Endodermal cell (in vitro differentiated cells): ENCODE data around the gene USP14. TPM values are rescaled to one million over a fixed set of nuclear protein-coding genes. Genes with fewer than 3 reads are reported as not detected.
A peak's percentile ranks its signal among the peaks of the same experiment; 100 is the strongest.

Experiments
- DNase-seq: peaks from one replicate; pipeline ENCODE4 v3.0.0-alpha.2; 2017
- H3K27ac ChIP-seq: 2 replicates; pipeline ENCODE4 v1.5.1; 2013; ENCODE audit warnings: mild to moderate bottlenecking, low read depth, low read length, moderate library complexity
- H3K27me3 ChIP-seq: 2 replicates; pipeline ENCODE4 v1.6.1; 2013; ENCODE audit warnings: mild to moderate bottlenecking, low read length, moderate library complexity; ENCODE audit not compliant: insufficient read depth, control insufficient read depth, poor library complexity, severe bottlenecking
- H3K36me3 ChIP-seq: 2 replicates; pipeline ENCODE4 v1.7.0; 2013; ENCODE audit warnings: mild to moderate bottlenecking, low read length, moderate library complexity; ENCODE audit not compliant: control insufficient read depth, insufficient read depth
- H3K4me1 ChIP-seq: one replicate; pipeline ENCODE4 v1.7.0; 2013; ENCODE audit warnings: low read length; ENCODE audit not compliant: control insufficient read depth, insufficient read depth
- H3K4me3 ChIP-seq: 2 replicates; pipeline ENCODE4 v1.5.1; 2013; ENCODE audit warnings: mild to moderate bottlenecking, low read length, moderate library complexity
- H3K9ac ChIP-seq: 2 replicates; pipeline ENCODE4 v1.6.1; 2013; ENCODE audit warnings: mild to moderate bottlenecking, low read length, moderate library complexity; ENCODE audit not compliant: poor library complexity, severe bottlenecking; ENCODE audit errors: extremely low read depth
- H3K9me3 ChIP-seq: 2 replicates; pipeline ENCODE4 v1.6.1; 2013; ENCODE audit warnings: mild to moderate bottlenecking, low read length, moderate library complexity; ENCODE audit not compliant: control insufficient read depth
- H3K27ac Mint-ChIP-seq: 2 replicates; pipeline ENCODE4 v1.8.0; 2020; ENCODE audit warnings: mixed read lengths
- H3K27me3 Mint-ChIP-seq: 2 replicates; pipeline ENCODE4 v1.8.0; 2021; ENCODE audit warnings: mild to moderate bottlenecking, mixed read lengths; ENCODE audit not compliant: insufficient read depth
- H3K36me3 Mint-ChIP-seq: 2 replicates; pipeline ENCODE4 v1.8.0; 2020; ENCODE audit warnings: low read depth, mixed read lengths
- H3K4me1 Mint-ChIP-seq: 2 replicates; pipeline ENCODE4 v1.8.0; 2020; ENCODE audit warnings: mixed read lengths
- H3K4me3 Mint-ChIP-seq: 2 replicates; pipeline ENCODE4 v1.8.0; 2020; ENCODE audit warnings: mild to moderate bottlenecking, moderate library complexity, mixed read lengths
- H3K9me3 Mint-ChIP-seq: 2 replicates; pipeline ENCODE4 v1.8.0; 2020; ENCODE audit warnings: mild to moderate bottlenecking, mixed read lengths
- CTCF ChIP-seq: fragments of 200-600 bp; sonication (generic); conservative IDR thresholded peaks from 2 replicates; pipeline ENCODE4 v1.5.0; 2021; ENCODE audit warnings: antibody characterized with exemption, mild to moderate bottlenecking
- WGBS, 2 experiments: methylation state at CpG; one replicate each; pipeline versions ENCODE4 v1.1.5 to v1.1.7; 2013; ENCODE audit warnings: missing lambda C conversion rate in 2 of 2, mixed read lengths in 1 of 2; ENCODE audit not compliant: insufficient coverage in 1 of 2, insufficient read length in 1 of 2; 5-methylcytosine and 5-hydroxymethylcytosine counted together
- total RNA-seq, 2 donors: library from RNA; stranded (reverse); fragmentation: NEBNext Ultra II Directional in 1 of 2; extraction: Animal tissue kit (Norgen Biotek cat#: 25700) in 1 of 2; gene quantifications; 2 replicates in 1 of 2; 3 replicates in 1 of 2; pipeline ENCODE4 v1.2.1, GENCODE V29; 2021

The USP14 gene
- total RNA-seq, 2 donors from 2014 or later, result 76.2 to 92.4 TPM

DNA sequence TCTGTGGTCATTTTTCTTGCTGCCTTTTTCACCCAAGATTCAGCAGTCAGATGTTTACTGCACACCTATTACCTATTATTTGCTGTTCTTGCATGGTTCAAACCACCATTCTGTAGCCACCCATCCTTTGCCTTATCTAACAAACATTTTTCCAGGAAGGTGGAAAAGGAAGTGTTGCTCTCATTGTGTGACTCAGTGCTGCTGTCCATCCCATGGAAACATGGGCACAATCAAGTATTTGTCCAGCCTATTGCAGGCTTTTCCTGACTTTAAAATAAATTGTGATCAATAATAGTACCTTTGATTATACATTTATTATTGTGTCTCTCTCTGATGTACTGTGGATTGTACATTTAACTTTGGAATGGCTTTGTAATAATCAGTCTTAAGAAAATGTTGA, 53.2 kb downstream of the USP14 start:
- Histone ChIP-seq H3K4me3 (no peak overlapping the region), H3K9ac (no peak overlapping the region), H3K27ac (no peak overlapping the region), H3K9me3 (no peaks in the 10 kb centered on the region), H3K4me1 (no peaks in the 10 kb centered on the region), H3K36me3 (peaks cover 85% of the 10 kb centered on the region), H3K27me3 (no peaks in the 10 kb centered on the region)
- Mint-ChIP-seq H3K4me1 (peaks cover 9% of the 10 kb centered on the region), H3K27ac (no peak overlapping the region), H3K4me3 (no peak overlapping the region), H3K27me3 (no peaks in the 10 kb centered on the region), H3K9me3 (no peaks in the 10 kb centered on the region), H3K36me3 (peaks cover 71% of the 10 kb centered on the region)
- no peak for TF ChIP-seq CTCF
- no peak for DNase-seq

- no peak for DNase-seq
- H3K9me3 Mint-ChIP-seq, result no peaks in the 10 kb centered on the region
- H3K4me1 ChIP-seq, result no peaks in the 10 kb centered on the region
- no peaks in the 10 kb centered on the region for H3K27me3 Mint-ChIP-seq
- no peak overlapping the region for H3K27ac Mint-ChIP-seq
- H3K9me3 ChIP-seq, result no peaks in the 10 kb centered on the region
- H3K4me3 Mint-ChIP-seq, result no peak overlapping the region
- peaks cover 12% of the 10 kb centered on the region for H3K4me1 Mint-ChIP-seq
- H3K36me3 ChIP-seq, result peaks cover 88% of the 10 kb centered on the region
- no peaks in the 10 kb centered on the region for H3K27me3 ChIP-seq
- H3K27ac ChIP-seq, result no peak overlapping the region
- WGBS, 2 experiments, result no CpG with 5 or more reads among the region's 1 CpG
- peaks cover 75% of the 10 kb centered on the region for H3K36me3 Mint-ChIP-seq
- H3K4me3 ChIP-seq, result no peak overlapping the region
- peak; percentile 58 for TF ChIP-seq CTCF
- H3K9ac ChIP-seq, result no peak overlapping the region
Measured at GRCh38 chr18:212780-213179, 54.4 kb downstream of the USP14 start.

- Histone ChIP-seq H3K4me1 (no peaks in the 10 kb centered on the region), H3K36me3 (peaks cover 95% of the 10 kb centered on the region), H3K9me3 (peaks cover 4% of the 10 kb centered on the region), H3K4me3 (no peak overlapping the region), H3K9ac (no peak overlapping the region), H3K27ac (no peak overlapping the region), H3K27me3 (no peaks in the 10 kb centered on the region)
- H3K4me3 Mint-ChIP-seq, result no peak overlapping the region
- H3K27me3 Mint-ChIP-seq, result no peaks in the 10 kb centered on the region
- H3K4me1 Mint-ChIP-seq, result peaks cover 13% of the 10 kb centered on the region
- H3K36me3 Mint-ChIP-seq, result peaks cover 81% of the 10 kb centered on the region
- no peak for TF ChIP-seq CTCF
- H3K27ac Mint-ChIP-seq, result no peak overlapping the region
- H3K9me3 Mint-ChIP-seq, result peaks cover 3% of the 10 kb centered on the region
- DNase-seq, result no peak
- 99 to 100% methylated on average over 4 of the region's 4 CpGs for WGBS, 2 experiments
Measured at GRCh38 chr18:213505-213904, 55.1 kb downstream of the USP14 start.
